ENCODE measurements around the gene HSPG2.

HSPG2 gene

DNA sequence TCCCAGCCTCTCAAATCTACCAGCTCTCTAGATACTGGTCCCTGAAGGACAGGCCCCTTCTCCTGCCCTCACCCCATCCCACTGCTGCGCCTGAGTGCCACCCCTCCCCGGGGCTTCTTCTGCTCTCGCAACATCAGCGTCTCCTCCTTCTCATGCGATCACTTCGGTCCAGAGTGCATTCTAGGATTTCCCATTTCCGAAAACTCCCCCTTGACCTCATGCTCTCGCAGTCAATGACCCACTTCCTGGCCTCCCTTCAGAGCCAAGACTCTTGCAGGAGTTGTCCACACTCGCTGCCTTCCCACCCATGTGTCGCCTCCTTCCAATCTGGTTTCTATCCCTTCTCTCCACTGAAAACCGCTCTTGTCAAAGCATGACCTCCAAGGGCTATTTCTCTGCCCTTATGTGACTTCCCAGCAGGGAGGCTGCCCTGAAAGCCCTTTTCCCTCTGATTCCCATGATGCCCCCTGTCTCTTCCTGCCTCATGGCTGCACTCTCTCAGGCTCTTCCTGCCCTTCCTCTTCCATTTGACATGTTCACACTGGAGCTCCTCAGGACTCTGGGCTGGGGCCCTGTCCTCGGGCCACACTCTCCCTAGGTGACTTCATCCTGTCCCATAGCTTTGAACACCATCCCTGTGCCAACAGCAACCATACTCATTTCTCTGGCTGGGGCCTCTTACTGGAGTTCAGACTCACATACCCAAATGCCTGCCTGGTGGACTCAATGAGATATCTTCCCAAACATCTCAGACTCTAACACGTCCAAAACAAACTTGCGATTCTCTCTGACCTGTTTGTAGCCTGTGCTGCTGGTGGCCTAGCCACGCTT, 79.1 kb downstream of the HSPG2 start:
- no peak for DNase-seq

DNA sequence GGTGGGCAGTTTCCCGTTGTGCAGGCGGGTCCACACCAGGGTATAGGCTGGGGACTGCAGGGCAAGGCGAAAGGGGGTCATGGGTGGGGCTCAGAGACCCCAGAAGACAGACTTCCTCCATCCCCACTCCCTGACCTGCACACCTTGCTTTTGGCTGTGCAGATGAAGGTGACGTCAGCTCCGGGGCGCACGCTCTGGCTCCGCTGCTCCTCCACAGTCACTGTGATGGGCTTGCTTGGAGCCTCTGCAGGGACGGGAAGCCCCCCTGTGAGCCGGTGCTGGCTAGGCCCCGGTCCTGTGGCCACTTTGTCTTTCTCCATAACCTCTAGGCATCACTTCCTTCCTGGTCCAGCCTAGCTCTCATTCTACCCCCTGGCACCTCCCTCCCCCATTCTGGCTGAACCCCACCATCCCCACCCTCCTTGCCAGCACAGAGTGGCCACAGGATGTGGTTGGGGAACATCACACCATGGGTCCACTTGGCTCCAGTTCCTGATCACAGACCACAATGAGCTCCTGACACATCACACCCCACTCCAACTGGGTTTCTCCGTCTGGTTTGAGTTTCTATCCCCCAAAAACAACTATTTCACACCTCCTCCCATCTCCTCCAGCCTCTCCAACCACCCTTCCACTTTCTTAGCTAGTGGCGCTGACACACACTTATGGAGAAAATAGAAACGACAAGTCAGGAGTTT, 79.8 kb downstream of the HSPG2 start:
- intact Hi-C loops (cut with DNase I), result no loop called here
- DNase-seq, result no peak

More for the DNA sequence above, 79.1 kb downstream of the HSPG2 start:
- intact Hi-C loops (cut with DNase I), result no loop called here

DNA sequence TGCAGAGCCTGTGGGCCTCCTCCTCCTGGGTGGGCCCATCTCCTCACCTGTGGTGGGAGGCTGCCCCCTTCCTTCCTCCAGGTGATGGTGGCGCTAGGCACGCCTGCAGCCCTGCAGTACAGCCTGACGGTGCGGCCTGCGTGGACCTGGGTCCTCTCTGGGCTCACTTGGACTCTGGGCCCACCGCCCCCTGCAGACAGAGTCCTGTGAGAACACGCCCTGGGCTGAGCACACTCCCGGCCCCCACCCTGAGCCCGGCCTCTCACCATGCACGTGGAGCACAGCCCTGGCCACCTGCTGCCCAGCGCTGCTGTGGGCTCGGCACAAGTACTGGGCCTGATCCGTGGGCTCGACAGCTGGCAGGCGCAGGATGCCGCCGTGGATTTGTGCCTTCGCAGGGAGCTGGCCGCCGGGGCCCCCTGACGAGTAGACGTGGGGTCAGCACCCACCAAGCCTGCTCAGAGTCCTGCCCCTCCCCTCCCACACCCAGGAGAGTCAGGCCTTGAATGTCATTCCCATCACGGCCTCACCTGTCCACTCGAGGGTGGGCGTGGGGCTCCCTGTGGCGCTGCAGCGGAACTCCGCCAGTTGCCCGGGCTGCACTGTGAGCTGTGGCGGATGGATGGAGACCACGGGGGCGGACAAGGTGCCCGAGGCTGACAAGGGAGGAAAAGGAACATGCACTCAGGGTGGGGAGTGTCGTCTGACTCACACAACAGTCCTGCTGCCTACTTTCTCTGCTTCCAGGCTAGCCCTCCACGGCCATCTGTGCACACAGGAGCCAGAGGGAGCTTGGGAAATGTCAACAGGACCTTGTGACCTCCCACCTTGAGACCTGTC, 81.6 kb downstream of the HSPG2 start:
- no peak for DNase-seq
- intact Hi-C loops (cut with DNase I), result no loop called here

DNA sequence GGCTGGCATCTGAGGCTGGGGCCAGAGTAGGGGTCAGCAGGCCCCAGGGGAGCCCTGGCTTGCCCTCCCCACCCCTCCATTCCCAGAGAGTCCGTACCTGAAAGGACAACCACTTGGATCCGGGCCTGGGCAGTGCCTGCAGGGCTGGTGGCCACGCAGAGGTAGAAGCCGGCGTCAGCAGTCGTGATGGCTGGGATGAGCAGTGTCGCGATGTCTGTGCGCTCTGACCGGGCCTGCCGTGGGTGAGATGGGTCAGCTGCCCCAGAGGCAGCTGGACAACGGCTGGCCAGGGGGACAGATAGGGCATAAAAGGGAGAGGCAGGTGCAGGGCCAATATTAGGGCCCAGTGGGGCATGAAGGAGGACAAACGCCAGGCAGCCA, 82.4 kb downstream of the HSPG2 start:
- no peak for DNase-seq
- intact Hi-C loops (cut with DNase I), result no loop called here

DNA sequence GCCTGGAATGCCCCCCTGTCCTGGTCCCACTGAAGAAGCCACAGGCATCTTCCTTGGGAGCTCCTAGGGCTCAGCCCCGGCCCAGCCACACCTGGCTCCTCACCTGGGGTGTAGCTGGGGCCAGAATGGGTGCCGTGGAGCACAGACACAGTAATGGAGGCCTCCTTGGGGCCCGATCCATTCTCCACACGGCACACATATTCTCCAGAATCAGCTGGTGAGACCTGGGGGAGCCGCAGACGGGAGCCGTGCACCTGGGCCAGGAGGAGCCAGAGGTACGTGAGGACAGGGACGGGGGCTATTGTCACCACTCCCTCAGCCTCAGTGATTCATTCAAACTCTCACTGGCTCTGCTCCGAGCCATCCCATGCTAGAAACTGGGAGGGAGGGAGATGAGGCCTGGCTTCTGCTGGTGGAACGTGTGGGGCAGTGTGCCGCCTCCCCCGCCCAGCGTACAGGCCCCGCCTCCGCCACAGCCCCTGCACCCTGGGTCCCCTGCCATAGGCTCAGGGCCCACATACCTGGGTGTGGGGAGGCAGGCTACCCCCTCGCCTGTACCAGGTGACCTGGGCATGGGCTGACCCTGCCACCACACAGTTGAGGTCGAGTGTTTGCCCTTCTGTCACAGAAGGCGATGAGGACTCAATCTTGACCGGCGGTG, 82.9 kb downstream of the HSPG2 start:
- intact Hi-C loops (cut with DNase I), result no loop called here
- DNase-seq, result no peak

DNA sequence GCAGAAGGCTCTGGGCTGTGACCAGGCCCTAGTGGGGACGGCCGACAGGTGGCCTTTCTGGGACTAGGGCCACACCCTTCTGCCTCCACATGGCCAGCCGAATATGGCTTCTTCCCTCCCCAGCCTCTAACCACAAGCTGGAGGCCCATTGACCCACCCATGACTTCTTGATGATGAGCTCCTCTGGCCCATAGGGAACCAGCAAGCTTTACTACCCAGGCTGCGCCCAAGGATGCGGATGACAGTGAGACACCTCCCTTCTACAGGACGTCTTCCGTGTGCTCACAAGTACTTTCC, 84.0 kb downstream of the HSPG2 start:
- no peak for DNase-seq
- intact Hi-C loops (cut with DNase I), result no loop called here

DNA sequence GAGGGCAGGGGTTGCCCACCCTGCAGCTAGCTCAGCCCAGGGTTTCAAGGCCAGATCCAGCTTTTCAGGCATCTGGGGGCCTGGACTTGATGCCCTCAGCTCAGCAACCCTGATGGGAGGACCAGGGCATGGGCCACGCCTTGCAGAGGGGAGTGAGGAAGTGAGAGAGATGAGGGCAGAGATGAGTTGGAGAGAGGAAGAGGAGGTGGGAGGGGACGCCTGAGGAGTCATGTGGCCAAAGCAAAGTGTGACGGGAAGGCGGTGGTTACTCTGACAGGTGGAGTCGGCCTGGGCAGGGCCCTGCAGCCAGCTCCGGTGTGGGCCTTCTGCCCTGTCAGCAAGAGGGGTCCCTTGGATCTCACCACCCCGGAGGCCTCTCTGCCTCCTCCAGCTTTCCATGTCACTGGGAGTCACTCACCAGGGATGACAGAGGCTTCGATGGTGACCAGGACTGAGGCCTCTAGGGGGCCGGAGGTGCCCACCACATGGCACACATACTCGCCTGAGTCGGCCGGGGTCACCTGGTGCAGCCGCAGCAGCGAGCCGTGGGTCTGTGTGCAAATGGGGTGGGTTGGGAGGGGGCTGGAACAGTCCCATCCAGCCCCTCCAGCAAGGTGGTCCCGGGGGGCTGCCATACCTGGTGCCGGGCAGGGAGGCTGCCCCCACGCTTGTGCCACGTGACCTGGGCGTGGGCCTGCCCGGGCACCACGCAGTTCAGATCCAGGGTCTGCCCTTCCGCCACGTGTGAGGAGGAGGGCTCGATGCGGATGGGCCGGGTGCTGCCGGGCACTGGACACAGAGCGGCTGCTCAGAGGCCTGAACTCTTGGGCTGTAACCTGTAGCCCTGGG, 84.6 kb downstream of the HSPG2 start:
- DNase-seq, result no peak
- intact Hi-C loops (cut with DNase I), result no loop called here

DNA sequence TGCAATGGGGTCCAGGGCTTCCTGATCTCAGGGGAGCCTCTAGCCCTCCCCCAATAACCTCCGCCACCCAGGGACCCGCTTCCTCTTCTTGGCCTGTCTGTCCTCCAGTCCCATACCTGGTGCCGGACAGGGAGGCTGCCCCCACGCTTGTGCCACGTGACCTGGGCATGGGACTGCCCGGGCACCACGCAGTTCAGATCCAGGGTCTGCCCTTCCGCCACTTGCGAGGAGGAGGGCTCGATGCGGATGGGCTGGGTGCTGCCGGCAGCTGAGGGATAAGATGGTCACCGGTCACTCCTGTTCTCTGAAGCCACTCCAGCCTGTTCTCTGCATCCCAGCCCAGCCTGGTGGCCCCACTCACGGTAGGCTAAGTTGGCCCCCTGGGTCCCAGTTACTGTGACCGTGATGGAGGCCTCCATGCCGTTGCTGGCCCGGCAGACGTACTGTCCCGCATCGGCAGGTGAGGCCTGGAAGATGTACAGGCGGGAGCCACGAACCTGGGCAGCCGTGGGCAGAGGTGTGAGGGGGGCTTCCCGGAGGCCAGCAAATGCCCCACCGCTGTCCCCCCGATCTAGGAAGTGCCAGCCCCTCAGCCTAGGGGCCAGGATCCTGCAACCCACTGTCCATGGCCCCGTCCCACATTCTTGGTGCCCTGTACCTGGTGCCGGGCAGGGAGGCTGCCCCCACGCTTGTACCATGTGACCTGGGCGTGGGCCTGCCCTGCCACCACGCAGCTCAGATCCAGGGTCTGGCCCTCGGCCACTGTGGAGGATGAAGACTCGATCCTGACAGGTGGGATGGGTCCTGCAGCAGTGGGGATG, 85.5 kb downstream of the HSPG2 start:
- intact Hi-C loops (cut with DNase I), result no loop called here
- DNase-seq, result no peak

DNA sequence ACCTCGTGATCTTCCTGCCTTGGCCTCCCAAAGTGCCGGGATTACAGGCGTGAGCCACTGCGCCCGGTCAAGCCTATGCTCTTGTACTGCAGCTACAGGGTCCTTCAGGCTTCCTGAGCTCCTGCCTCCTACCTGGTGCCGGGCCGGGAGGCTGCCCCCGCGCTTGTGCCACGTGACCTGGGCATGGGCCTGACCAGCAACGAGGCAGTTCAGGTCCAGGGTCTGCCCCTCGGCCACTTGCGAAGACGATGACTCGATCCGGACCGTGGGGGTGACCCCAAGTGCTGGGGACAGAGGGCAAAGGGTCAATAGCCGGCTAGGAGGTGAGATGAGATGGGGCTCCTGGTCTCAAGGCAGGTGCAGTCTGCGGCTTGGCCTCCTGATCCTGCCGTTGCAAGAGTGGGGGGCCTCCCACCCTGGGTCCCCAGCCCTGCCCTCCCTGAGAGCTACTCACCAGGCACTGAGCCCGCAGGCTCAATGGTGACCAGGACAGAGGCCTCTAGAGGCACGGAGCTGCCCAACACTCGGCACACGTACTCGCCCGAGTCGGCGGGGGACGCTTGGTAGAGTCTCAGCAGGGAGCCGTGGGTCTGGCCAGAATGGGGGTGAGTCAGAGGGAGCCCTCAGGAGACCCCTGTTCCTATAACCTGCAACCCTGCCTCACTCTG, 87.1 kb downstream of the HSPG2 start:
- no peak for DNase-seq
- intact Hi-C loops (cut with DNase I), result no loop called here

DNA sequence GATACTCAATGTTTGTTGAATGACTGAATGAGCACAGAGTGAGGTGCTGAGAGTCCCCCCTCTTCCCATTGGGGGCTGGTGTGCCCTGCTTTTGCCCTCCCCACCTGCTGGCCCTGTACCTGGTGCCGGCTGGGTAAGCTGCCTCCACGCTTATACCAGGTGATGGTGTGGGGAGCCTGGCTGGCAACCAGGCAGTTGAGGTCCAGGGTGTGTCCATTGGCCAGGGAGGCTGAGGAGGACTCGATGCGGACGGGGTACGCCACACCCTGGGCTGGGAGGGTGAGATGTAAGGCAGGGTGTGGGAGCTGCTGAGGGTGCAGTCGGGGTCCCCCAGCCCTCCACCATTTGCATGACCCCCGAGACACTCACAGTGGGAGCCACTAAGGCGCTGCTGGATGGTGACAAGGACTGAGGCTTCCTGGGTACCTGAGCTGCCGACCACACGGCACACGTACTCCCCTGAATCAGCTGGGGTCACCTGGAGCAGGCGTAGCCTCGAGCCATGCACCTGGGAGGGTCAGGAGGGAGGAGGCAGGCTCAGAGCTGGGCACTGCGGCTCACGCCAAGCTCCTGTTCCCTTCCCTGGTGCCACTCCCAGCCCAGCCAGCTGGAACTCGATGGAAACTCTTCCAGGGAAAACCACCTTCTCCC, 88.5 kb downstream of the HSPG2 start:
- DNase-seq, result no peak
- intact Hi-C loops (cut with DNase I), result no loop called here

DNA sequence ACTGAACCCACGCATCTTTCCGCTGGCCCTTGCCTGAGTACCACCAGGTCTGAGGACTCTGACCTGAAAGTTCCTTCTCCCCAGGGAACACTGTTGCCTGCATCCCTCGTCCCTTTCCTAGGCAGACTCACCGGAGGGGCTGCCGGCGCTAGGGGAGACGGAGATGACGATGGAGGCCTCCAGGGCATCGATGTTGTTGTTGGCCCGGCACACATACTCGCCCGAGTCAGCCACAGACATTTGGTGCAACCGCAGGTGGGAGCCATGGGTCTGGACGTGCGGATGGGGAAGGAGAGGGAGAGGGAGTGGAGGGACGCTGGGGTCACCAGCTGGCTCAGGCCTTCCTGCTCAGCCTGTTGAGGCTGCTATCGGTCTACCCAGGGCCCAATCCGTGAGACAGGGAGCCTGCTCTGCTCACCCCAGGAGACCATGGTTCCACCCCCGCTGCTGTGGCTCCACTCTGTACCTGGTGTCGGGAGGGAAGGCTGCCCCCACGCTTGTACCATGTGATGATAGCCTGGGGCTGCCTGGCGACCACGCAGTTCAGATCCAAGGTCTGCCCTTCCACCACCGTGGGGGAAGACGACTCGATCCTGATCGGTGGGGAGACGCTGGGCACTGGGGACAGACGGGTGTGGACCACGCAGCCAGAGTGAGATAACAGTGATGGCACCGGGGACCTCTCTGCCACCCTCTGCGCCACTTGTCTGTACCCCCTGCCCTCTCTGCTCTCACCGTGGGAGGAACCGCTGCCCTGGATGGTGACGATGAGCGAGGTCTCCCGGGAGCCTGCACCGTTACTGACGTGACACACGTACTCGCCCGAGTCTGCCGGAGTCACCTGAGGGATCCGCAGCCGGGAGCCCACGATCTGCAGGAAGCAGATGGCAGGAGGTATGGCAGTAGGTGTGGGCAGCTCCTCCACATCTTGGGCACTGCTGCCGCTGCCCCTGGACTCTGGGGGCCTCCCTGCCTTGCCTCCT, 89.6 kb downstream of the HSPG2 start:
- intact Hi-C loops (cut with DNase I), result no loop called here
- DNase-seq, result no peak

DNA sequence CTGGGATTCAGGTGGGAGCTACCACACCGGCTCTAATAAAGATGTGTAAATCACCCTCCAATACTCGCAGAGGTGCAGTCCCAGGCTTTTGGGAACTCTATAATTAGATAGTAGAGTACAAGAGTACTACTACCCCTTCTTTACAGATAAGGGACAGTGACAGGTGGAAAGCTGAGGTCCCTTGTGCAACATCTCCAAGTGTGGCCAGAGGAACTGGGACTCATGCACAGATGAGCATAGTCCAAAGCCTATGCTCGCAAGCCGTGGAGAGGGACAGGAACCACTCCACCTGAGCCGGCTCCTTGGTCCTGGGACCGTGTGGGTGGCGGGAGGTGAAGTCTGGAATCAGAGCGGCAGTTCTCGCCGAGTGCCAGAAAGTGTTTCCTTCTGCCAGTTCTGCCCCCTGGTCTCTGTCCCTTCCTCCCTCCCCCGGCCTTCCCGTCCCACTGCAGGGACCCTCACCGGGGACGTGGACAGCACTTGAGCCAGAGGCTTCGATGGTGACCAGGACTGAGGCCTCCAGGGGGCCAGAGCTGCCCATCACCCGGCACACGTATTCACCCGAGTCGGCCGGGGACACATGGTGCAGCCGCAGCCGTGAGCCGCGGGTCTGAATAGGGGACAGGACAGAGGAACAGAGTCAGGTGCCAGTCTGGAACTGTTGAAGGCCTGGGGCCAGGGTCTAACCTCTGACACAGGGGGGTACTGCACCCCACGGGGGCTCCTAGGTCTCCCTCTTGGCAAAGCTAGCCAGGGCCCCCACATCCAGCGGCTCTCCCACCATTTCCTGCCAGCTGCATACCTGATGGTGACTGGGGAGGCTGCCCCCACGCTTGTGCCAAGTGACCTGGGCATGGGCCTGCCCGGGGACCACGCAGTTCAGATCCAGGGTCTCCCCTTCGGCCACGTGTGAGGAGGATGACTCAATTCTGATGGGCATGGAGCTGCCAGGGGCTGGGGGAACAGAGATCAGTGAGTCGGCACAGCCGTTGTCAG, 91.2 kb downstream of the HSPG2 start:
- DNase-seq, result no peak
- intact Hi-C loops (cut with DNase I), result no loop called here

DNA sequence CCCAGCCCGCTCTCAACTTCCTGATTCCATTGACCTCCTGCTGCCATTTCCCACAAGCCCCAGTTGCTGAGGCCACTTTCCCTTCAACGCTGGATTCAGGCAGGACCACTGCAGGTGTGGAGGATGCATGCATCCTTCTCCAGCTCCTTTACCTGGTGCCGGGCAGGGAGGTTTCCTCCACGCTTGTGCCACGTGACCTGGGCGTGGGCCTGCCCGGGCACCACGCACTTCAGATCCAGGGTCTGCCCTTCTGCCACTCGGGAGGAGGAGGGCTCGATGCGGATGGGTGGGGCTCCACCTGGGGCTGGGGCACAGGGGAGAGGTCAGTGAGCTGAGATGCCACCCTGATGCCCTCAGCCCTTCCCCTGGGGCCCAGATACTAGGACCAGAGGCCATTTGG, 93.1 kb downstream of the HSPG2 start:
- intact Hi-C loops (cut with DNase I), result no loop called here

DNA sequence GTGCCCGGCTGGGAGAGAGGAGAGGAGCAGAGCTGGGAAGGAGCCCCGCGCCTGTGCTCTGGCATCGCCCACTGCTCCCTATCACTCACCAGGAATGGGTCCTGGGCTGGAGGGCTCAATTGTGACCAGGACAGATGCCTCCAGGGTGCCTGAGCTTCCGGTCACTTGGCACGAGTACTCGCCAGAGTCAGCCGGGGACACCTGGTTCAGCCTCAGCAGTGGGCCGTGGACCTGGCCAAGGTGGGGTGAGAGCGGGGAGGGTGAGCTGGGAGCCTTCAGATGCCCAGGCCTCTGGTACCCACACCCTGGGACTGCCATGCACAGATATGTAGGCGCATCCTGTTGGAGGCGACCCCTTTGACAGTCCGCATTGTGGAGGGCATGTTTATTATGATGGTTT, 93.9 kb downstream of the HSPG2 start:
- DNase-seq, result no peak

More for the DNA sequence above, 93.1 kb downstream of the HSPG2 start:
- no peak for DNase-seq

More for the DNA sequence above, 93.9 kb downstream of the HSPG2 start:
- intact Hi-C loops (cut with DNase I), result no loop called here

Measured in head of caudate nucleus (tissue), 42 donors.